NCI-H774 (cell line): ENCODE data around the gene LYPD8.
"Not testable (repeated sequence)": the region's sequence is repeated elsewhere in the genome, so short reads cannot be mapped to it uniquely, and the experiment has no call there.

Experiments used
- DNase-seq: peaks from one replicate; lab custom pipeline; 2025; lab: John Stamatoyannopoulos, UW

The LYPD8 gene

DNA sequence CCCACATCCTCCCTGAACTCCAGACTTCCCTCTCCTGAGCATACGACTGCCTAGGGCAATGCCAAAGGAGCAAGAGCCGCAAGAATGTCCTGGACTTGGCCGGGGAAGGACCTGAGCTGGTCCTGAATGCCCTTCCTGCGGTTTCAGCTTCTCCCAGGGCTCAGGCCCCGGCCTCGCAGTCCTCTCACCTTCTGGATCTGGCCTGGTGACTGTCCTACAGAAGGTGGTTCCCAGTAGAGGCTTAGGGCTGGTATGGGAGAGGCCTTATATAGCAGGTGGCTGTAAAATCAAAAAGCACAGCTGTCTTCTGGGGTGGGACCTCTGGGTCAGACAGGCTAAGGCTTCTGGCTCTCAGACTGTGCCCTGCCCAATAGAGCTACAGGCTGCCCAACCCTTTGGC is at the start of gene LYPD8:
Gene LYPD8, minus strand, starts transcription at position 243 of the 400 bp plus-strand sequence. CDS start 4,678 bp downstream, outside the sequence.
- DNase-seq = no peak

GRCh38 chr1:248804771-248805681 is 49.5 kb upstream of the LYPD8 start:
- no peak for DNase-seq

- not testable (repeated sequence) for DNase-seq
Measured at GRCh38 chr1:248803501-248803900, 47.9 kb upstream of the LYPD8 start.

- no peak for DNase-seq
Measured at GRCh38 chr1:248802454-248802853, 46.9 kb upstream of the LYPD8 start.

GRCh38 chr1:248800459-248800858 is 44.9 kb upstream of the LYPD8 start:
- no peak for DNase-seq

DNA sequence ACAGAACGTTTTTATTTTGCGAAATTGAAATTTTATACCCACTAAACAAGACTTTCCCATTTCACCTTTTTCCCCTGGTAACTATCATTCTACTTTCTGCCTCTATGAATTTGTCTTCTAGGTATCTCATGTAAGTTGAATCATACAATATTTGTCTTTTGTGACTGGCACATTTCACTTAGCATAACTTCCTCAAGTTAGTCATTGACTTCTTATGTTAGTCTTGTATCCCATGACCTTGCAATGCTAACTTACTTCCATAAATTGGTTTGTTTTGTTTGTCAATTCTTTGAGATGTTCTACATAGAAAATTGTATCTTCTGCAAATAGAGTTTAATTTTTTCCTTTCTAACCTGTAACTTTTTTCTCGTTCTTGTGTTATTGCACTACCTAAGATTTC is 43.2 kb upstream of the LYPD8 start:
- no peak for DNase-seq

GRCh38 chr1:248794663-248795062 is 39.1 kb upstream of the LYPD8 start:
- DNase-seq = not testable (repeated sequence)

- no peak for DNase-seq
Measured at GRCh38 chr1:248793592-248793991, 38.0 kb upstream of the LYPD8 start.

DNA sequence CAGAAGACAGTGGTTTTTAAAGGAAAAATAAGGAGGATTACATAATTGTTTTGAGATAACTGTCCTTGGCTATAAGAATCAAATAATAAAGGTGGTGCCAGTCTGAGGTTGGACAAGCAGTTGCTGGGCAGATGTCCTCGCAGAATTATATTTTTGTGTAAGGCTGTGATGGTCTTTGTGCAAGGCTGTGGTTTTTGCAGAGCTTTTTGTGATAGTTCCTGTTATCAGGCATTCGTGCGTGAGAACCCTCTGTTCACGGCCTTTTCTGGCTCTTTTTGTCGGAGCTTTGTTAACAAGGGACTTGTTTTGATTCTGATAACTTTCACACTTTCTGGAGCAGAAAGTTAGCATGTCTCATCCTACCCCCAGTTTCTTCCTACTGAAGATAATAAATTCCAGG is 36.8 kb upstream of the LYPD8 start:
- no peak for DNase-seq

GRCh38 chr1:248791010-248791409 is 35.5 kb upstream of the LYPD8 start:
- no peak for DNase-seq

DNA sequence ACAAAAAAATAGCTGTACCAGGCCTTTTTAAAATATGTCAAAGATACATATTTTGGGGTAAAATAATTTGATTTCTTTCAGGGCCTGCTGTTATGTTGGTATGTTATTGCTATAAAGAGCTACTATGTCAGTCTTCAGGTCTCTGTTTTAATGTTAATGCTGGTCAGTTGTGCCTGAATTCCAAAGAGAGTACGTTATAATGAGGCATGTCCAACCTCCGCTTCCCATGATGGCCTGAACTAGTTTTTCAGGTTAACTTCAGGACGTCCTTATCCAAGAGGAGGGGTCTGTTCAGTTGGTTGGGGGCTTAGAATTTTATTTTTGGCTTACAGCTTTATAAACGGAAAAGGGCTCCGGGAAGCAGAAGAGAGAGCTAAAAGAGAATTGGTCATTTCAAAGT is 34.9 kb upstream of the LYPD8 start:
- DNase-seq = no peak

- DNase-seq = not testable (repeated sequence)
Measured at GRCh38 chr1:248789337-248789736, 33.8 kb upstream of the LYPD8 start.

GRCh38 chr1:248788327-248788726 is 32.8 kb upstream of the LYPD8 start:
- no peak for DNase-seq

- no peak for DNase-seq
Measured at GRCh38 chr1:248787430-248787829, 31.9 kb upstream of the LYPD8 start.

- no peak for DNase-seq
Measured at GRCh38 chr1:248786156-248786555, 30.6 kb upstream of the LYPD8 start.

- no peak for DNase-seq
Measured at GRCh38 chr1:248783367-248783766, 27.8 kb upstream of the LYPD8 start.

DNA sequence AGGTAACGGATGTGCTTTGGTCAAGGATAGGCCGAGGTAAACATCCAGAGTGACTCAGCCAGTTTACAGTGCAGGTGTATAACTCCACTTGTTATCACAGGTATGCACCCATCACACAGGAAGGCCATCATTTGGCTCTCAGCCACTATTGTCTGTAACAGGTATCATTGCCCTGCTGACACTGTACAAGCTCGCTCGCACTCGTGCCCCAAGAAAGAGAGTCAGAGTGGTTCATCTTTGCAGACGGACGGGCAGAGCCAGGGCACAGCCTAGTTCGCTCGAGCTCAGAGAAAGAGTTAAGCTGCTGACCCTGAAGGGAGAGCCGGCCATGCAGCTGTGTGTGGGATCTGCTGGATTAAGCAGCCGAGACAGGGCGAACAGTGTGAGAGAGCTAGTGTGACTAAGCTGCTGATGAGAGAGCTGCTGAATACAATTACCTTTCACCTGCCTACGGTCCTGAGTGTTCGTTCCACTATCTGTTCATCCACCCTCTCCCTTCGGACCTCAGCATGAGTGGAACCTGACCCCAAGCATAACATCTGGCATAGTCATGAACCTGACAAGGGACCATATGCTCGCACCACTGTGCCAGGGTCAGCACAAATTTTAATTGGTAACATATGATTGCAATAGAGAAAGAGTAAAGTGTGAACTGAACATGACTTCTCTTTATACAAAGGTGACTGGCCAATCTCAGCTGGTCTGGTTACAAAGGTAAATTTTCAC is 27.0 kb upstream of the LYPD8 start:
- no peak for DNase-seq

GRCh38 chr1:248779350-248779749 is 23.8 kb upstream of the LYPD8 start:
- DNase-seq = no peak

- no peak for DNase-seq
Measured at GRCh38 chr1:248778906-248779305, 23.3 kb upstream of the LYPD8 start.

GRCh38 chr1:248776991-248777390 is 21.4 kb upstream of the LYPD8 start:
- no peak for DNase-seq

- no peak for DNase-seq
Measured at GRCh38 chr1:248775441-248775840, 19.9 kb upstream of the LYPD8 start.

- DNase-seq = no peak
Measured at GRCh38 chr1:248759644-248760043, 4.1 kb upstream of the LYPD8 start.

DNA sequence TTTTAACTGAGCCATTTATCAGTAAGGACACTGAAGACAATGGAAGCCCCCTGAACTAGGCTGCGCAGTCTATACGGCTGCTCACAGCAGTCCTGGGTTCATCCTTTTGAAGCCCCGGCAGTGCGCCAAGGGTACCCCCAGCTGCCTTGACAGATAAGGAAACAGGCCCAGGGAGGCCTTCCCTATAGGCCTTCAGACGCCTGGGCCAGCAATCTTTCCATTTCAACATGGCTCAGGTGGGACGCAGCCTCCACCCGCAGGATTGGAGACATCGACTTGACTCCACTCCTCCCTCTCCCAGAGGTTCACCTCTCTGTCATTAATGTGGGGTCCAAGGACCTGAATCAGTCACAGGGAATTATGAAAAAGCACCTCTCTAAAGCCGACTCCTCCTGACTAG is 2.8 kb upstream of the LYPD8 start:
- no peak for DNase-seq
